GM21423 (cell line): Measurements from ENCODE around the gene HACD4.
A peak's percentile ranks its signal among the peaks of the same experiment; 100 is the strongest.
"Not testable (repeated sequence)": the region's sequence is repeated elsewhere in the genome, so short reads cannot be mapped to it uniquely, and the experiment has no call there.

Experiments used
- ATAC-seq: cut with Tn5 transposase; IDR thresholded peaks from one replicate; pipeline ENCODE4 v1.9.1; 2021; ENCODE audit warnings: mild to moderate bottlenecking, moderate library complexity; ENCODE audit not compliant: unreplicated experiment

Gene HACD4

DNA sequence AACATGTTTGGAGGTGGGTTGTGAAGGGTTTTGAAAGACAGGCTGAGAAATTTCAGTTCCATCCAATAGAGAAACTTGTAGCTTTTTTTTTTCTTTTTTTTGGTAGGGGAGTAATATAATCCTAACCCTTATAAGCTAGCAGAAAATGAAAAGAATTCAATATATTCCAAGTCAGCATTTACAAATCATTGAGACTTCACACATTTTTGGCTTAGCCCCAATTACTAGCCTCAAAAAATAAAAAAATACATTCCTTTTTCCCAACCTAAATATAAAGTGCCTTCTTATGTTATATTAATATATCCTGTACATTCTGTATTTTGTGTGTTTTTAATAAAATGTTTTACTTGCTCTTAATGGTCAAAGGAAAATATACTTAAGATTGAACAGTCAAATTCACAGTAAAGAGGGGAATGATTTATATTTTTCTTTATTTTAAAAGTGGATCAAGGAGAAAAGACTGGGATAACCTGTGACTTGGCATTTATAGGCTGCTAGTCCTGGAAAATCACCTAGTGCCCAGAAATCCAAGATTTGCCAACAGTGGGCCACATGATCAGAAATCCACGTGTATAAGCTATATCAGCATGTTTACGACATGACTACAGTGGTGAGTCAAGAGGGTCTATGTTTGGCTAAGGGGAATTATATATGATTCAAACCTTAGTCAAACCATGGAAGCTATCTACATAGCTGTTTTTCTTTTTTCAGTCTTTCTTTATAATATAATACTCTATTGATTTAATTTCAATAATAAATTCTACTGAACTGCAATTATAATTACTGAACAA, 14.5 kb downstream of the HACD4 start:
- ATAC-seq, result no peak

DNA sequence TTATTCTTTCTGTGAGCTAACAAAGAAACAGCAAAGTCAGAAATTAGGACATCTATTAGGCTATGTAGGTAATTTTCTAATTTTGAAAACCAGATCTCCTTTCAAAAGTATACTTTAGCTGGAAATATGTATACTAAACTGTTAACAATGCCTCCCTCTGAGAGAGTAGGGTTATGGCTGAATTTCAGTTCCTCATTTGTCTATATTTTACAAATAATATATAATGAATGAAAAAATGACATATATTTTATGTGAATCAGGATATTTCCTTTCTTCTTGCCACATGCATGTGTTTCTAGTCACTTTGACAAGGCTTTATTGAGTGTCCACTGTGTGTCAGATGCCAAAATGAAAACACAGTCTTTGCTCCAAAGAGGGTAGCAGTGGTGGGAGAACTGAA, 15.4 kb downstream of the HACD4 start:
- ATAC-seq, result no peak

DNA sequence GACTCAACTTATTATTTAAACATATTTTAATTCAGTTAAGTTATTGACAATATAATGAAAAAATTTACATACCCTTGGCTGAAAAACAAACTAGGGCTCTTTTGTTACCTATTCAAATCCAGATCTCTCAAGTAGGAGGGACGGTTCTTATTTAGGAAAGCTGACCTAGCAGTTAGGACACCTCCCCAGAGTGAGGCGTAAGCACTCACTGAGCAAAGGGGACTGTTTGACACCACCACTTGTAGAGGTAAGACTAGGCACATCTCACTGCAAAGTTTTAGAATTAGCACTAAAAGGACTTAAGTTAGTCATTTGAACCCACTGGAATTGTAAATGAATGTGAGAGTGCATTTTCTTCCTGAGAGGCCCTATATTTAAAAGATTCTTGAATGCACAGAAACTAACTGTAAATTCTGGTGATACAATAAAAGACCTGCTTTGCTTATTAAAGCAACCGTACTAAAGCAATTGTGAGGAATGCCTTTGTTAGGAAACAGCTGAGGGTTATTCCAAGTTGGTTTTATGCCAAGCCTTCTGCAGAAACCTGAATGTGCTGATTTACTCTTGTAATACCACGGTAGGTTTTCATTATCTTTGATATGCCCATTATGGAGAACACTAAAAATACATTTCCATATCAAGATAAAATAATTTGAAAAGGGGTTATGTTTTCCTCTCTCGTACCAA, 16.2 kb downstream of the HACD4 start:
- ATAC-seq, result no peak

DNA sequence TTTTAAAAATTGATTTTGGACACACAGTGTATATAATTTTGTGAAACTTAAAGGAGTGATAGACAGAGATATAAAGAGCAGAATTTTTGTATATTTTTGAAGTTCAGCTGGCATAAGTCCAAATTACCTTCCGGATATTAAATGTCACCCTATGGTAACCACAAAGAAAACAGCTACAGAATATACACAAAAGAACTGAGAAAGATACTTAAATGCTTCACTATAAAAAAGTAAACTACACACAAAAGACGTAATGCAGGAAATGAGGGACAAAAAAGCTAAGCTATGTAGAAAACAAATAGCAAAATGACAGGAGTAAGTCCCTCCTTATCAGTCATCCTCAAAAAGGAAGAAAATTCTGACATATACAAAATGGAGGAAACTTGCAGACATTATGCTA, 29.4 kb downstream of the HACD4 start:
- no peak for ATAC-seq

DNA sequence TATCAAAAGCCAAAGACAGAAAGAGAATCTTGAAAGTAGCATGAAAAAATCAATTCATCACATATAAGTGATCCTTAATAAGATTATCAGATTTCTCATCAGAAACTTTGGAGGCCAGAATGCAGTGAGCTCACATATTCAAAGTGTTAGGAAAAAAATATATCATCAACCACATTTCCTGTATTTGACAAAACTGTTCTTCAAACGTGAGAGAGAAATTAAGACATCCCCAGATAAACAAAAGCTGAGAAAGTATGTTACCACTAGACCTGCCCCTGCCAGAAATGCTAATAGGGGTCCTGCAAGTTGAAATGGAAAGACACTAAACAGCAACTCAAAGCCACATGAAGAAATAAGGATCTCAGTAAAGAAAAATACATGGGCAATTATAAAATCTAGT, 29.9 kb downstream of the HACD4 start:
- no peak for ATAC-seq

DNA sequence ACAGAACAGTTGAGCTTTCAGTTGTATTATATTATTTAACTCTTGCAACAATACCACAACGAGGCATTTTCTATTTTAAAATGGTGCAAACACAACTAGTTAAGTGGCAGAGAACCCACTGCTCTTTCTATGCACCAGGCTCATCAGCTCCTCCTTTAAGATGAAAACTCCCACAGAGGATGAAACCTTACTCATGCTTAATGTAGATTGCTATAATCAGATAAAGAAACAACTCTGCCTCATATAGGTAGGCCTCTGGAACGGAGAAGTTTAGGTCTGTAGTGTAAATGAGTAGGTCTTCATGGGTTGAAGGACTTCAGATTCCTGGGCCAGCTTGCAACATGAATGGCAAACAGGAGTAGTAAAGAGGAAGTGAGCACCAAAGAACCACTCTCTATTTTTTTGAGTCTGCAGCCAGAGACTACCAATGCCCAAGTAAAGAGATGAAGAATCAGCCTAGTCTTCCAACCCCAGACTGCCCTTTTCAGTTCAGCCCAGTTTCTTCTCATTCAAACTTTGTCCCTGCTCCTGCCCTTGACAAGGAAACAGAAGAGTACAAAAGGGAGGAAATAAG, 33.9 kb downstream of the HACD4 start:
- ATAC-seq, result peak; percentile 84

GRCh38 chr9:20996809-20997208, 34.6 kb downstream of the HACD4 start:
- ATAC-seq, result no peak

DNA sequence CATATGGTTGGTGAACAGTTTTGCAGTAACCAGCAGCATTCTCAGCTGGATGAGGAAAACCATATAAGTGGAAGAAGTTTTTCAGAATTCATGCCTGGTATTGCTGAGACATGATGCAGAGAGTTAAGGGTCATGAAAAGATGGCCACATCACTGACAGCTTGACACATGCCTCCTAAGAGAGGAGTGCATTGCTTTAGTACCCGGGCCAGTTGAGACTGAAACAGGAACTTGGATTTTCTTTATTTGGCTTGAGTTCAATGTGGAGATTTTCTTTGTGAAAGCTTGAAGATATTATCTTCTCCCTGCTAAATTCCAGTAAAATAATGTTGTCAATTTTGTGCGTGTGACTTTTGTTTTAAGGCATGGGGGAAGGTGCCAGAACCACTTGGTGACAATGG, 35.8 kb downstream of the HACD4 start:
- ATAC-seq, result no peak

- no peak for ATAC-seq
Measured at GRCh38 chr9:20994486-20994885, 37.0 kb downstream of the HACD4 start.

GRCh38 chr9:20990867-20991266, 40.6 kb downstream of the HACD4 start:
- ATAC-seq, result no peak

DNA sequence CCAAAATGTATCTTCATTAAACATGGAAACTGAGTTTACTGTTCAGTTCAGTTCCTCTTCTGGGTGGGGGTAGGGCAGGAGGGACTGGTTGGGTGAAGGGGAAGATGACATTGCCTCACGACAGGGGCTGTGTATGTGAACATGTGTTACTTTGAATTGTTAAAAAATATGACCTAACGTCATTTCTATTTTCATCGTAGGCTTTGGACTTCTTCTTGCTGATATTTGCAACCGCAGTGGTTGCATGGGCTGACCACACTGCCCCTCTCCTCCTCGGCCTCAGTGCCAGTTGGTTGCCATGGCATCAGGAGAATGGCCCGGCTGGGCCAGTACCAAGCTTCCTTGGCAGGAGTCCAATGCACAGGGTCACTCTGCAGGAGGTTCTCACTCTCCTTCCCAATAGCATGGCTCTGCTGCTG, 41.5 kb downstream of the HACD4 start:
- ATAC-seq, result no peak

DNA sequence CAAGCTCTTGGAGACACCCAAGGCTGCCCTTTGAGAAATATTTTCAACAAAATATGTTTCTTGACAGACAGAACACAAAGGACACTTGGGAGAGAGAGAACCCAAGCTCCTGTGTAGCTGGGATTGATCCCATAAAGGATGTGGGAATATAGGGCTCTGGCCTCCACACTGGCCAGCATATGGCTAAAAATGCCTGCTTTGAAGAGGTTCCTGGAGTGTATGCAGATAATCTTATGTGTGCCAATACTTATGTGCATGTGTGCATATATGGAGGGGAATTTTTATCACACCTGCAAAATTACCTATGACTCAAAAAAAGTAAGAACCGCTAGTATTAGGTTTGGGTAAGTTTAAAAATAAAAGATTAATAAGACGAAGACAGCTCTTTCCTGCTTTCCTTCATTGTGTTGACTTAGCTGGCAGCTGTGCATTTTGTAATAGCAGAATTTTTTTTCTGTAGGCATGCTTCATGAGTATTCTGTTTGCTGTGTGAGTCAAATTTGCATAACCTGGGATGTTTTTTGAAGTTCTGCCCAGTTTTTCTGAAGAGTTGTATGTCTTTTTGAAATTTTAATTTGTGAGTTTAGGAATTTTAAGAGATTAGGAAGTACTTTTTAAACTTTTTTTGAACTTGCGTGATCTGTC, 42.6 kb downstream of the HACD4 start:
- no peak for ATAC-seq

- no peak for ATAC-seq
Measured at GRCh38 chr9:20988061-20988460, 43.4 kb downstream of the HACD4 start.

- no peak for ATAC-seq
Measured at GRCh38 chr9:20987521-20987920, 43.9 kb downstream of the HACD4 start.

DNA sequence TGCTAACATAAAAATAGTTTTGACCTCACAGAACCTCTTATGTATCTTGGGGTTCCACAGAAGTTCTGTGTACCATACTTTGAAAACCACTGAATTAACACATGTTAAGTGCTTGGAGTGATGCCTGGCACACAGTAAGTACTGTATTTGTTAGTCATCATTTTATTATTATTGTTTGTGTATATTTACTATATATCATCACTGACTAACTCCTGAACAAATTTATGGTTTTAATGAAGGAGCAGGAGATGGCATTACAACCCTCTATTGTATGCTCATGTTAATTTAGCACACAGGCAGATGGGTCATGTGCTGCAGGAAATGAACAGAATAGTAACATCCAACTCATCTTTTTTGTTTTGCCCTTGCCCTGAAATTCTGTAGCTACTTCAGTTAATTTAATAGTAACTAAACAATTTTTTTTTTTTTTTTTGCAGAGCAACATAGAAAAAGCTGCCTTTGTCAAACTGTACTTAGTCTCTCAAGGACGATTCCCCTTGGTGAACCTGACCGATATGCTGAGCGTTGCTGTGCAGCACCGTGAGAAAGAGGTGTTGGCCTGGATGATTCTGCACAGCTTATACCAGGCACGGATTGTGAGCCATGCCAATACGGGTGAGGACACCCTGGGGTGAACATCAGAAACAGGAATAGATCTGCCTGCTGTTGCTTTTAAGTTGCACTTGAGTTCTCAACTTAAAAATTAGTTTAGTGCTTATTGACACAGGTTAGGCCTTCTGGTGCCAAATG, 45.4 kb downstream of the HACD4 start:
- ATAC-seq, result no peak

GRCh38 chr9:20984506-20984905, 46.9 kb downstream of the HACD4 start:
- ATAC-seq, result no peak

DNA sequence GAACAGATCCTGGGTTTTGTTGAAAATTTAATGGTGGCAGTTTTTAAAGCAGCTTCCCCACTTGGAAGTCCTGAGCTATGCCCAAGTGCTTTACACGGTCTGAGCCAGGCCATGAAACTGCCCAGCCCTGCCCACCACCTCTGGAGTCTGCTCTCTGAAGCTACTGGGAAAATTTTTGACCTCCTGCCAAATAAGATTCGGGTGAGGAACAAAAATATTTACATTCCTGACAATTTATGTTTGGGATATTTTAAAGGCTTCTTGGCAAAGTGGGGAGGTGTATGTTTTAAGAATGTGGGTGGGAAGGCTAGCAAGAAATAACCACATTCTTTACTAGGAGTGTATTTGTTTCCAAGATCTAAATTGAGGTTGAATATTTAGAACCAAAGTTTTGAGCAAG, 50.0 kb downstream of the HACD4 start:
- ATAC-seq, result no peak

GRCh38 chr9:20980832-20981455, 50.5 kb downstream of the HACD4 start:
- ATAC-seq, result peak; percentile 77

DNA sequence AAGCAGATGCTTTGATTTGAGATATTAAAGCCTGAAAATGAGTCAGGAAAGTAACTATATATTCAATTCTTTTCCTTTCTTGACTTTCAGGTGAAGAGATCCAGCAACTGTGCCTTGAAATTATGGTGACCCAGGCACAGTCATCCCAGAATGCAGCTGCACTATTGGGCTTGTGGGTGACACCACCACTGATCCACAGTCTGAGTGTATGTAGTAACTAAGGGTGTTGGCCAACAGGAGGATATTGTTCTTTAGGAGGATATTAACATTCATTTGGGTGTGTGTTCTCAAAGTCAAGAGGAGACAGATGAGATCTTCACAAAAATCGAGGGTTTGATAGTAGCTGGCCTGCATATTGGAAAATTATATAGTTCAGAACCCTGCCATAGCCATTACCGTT, 53.2 kb downstream of the HACD4 start:
- no peak for ATAC-seq

DNA sequence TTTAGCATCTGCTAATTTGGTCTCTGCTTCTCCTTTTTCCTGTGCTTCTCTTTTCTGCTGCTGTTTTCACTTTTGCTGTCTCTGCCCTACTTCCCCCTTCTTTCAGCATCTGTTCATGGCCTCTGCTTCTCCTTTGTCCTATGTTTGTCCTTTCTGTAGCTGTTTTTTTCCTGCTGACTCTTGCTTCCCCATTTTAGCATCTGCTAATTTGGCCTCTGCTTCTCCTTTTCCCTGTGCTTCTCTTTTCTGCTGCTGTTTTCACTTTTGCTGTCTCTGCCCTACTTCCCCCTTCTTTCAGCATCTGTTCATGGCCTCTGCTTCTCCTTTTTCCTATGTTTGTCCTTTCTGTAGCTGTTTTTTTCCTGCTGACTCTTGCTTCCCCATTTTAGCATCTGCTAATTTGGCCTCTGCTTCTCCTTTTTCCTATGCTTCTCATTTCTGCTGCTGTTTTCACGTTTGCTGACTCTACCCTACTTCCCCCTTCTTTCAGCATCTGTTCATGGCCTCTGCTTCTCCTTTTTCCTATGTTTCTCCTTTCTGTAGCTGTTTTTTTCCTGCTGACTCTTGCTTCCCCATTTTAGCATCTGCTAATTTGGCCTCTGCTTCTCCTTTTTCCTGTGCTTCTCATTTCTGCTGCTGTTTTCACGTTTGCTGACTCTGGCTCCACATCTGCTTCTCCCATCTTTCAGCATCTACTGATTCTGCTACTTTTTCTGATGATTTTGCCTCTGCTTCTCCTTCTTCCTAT, 57.1 kb downstream of the HACD4 start:
- ATAC-seq, result not testable (repeated sequence)
